AG04449 (cell line): ENCODE measurements around the gene RNPS1.

ENCODE experiments used
- CTCF ChIA-PET: fragments of 350-600 bp; formaldehyde crosslinking; extraction: SDS; loops from one replicate; lab custom pipeline; 2021; ENCODE audit warnings: antibody characterized with exemption; lab: Yijun Ruan, JAX
- POLR2A ChIA-PET: fragments of 400-600, 350-600 bp; formaldehyde crosslinking; extraction: SDS; loops from one replicate; lab custom pipeline; 2020; ENCODE audit warnings: antibody characterized with exemption, inconsistent platforms; lab: Yijun Ruan, JAX
- DNase-seq: peaks from one replicate; pipeline ENCODE4 v3.0.0-alpha.2; 2010; ENCODE audit warnings: low read depth, low spot score
- H3K4me3 ChIP-seq: 2 replicates; pipeline ENCODE4 v1.5.1; 2011; ENCODE audit warnings: low read depth, mild to moderate bottlenecking, control low read depth, low read length
- TF ChIP-seq, protein P1 (sequence below): IDR thresholded peaks from one replicate; pipeline ENCODE4 v1.5.1; 2011; ENCODE audit warnings: mild to moderate bottlenecking, moderate library complexity, low read length, control low read depth, inconsistent platforms; ENCODE audit not compliant: insufficient read depth; ENCODE audit errors: missing control alignments

Gene RNPS1

DNA sequence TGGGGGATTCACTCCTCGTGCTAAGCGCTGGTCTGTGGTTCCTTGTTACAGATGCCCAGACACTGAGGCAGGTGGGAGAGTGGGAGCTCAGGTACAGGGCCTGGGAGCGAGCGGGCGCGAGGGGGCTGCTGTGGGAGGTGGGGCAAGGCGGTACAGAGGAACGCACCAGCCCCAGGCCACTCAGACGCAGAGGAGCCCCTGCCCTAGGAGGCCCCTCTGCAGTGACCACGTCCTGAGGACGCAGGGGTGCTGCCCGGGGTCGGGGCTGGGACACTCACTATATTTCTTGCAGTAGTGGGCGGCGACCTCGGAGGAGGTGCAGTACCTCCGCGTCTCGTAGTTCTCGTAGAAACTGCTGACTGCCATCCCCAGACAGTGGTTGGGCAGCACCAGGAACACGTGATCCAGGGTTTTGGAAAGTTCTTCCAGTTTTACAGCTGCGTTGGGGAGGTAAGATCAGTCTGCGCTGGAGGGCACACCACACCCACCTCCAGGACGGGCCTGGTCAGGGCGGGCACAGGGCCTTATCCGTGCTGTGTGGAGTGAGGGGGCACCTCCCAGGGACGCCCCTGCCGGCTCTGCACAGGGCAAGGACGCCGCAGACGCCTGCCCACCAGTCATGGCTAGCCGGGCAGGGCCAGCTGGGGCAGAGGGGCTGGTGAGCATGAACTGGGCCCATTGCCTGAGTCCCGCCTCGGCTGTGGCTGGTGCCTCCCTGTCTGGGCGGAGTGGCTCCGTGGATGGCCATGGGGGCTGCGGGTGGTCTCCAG, 16.3 kb upstream of the RNPS1 start:
- ChIA-PET CTCF (no interaction called here), POLR2A (interaction anchor here (0.6 kb wide), 1 partner anchor 10 kb away, joined by 3 read pairs; no protein-coding TSS in a partner anchor)
- no peak for DNase-seq
- TF ChIP-seq, protein P1, sequence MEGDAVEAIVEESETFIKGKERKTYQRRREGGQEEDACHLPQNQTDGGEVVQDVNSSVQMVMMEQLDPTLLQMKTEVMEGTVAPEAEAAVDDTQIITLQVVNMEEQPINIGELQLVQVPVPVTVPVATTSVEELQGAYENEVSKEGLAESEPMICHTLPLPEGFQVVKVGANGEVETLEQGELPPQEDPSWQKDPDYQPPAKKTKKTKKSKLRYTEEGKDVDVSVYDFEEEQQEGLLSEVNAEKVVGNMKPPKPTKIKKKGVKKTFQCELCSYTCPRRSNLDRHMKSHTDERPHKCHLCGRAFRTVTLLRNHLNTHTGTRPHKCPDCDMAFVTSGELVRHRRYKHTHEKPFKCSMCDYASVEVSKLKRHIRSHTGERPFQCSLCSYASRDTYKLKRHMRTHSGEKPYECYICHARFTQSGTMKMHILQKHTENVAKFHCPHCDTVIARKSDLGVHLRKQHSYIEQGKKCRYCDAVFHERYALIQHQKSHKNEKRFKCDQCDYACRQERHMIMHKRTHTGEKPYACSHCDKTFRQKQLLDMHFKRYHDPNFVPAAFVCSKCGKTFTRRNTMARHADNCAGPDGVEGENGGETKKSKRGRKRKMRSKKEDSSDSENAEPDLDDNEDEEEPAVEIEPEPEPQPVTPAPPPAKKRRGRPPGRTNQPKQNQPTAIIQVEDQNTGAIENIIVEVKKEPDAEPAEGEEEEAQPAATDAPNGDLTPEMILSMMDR, result no peak
- H3K4me3 ChIP-seq, result no peak overlapping the region

GRCh38 chr16:2282866-2283555, 15.1 kb upstream of the RNPS1 start:
- ChIA-PET POLR2A (no interaction called here), CTCF (no interaction called here)
- TF ChIP-seq, protein P1, result no peak
- DNase-seq, result no peak
- H3K4me3 ChIP-seq, result no peak overlapping the region

DNA sequence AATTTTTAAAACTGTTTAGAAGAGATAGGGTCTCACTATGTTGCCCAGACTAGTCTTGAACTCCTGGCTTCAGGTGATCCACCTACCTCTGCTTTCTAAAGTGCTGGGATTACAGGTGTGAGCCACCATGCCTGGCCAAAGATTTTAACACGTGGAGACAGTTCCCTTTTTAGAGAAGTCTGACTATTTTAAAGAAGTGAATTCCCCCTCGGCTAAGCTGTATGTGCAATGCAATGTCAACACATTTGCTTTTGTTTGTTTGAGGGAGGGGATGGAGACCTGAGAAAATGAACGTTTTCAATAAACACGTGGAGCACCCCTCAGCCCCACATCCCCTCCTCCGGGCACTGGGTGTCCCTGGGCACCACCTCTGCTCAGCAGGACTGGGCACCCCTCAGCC, 14.3 kb upstream of the RNPS1 start:
- ChIA-PET CTCF (no interaction called here), POLR2A (no interaction called here)

DNA sequence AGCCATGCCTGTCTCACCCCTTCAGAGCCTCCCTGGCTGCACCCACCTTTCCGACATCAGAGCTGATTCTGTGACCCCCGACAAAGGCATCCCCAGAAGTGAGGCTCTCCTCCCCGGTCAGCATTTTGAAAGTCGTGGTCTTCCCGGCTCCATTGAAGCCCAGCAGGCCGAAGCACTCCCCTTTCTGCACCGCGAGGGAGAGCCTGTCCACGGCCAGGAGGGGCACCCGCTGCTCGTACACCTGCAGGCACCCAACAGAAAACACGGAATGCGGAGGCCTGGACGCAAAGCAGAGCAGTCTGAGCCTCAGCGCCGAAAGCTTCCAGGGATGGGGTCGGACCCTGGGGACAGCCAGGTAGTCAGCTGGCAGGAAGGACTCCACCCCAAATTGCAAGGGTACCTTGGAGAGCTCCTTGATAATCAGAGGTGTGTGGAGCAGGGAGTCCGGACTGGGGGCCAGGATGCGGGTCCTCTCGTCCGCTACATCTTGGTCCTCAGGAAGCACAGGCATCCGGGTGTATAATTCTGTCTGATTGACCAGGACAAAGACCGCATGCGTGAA, 13.1 kb upstream of the RNPS1 start:
- CTCF ChIA-PET, result no interaction called here
- POLR2A ChIA-PET, result interaction anchor here (0.6 kb wide), 1 partner anchor 13 kb away, joined by 4 read pairs; no protein-coding TSS in a partner anchor
- TF ChIP-seq, protein P1, result no peak

More for the DNA sequence above, 14.3 kb upstream of the RNPS1 start:
- H3K4me3 ChIP-seq, result no peak overlapping the region
- DNase-seq, result no peak
- TF ChIP-seq, protein P1, result no peak

DNA sequence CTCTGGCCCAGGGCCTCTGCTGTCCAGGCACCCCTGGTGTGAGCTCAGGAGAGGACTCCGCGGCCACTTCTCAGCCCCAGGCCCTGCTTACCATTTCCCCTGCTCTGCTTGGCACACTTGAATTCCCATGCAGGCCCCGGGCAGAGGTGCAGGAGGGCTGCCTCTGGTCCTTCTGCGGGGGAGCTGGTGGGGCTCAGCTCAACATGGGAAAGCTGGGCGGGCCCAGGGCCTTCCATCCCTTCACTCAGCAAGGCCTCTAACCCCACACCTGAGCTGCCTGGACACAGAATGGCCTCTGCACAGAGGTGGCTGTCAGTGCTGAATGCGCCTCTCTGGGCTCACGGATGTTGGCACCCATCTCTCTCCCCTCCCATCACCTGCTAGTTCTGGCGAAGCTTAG, 12.5 kb upstream of the RNPS1 start:
- H3K4me3 ChIP-seq, result no peak overlapping the region
- TF ChIP-seq, protein P1, result no peak
- no peak for DNase-seq
- ChIA-PET POLR2A (interaction anchor here (0.6 kb wide), 1 partner anchor 14 kb away, joined by 4 read pairs; no protein-coding TSS in a partner anchor), CTCF (no interaction called here)

More for the DNA sequence above, 13.1 kb upstream of the RNPS1 start:
- DNase-seq, result no peak
- H3K4me3 ChIP-seq, result no peak overlapping the region
